GM13976 (cell line): ENCODE data around the gene PHF11.

ENCODE experiments used
- DNase-seq: peaks from one replicate; pipeline ENCODE4 v3.0.0; 2012; ENCODE audit warnings: low spot score
- in situ Hi-C: fragments of 300-500 bp; cut with MboI; formaldehyde crosslinking; loops from one replicate; pipeline ENCODE4 v1.12.0; 2022; ENCODE audit warnings: low sequenced_read_pairs, mixed read lengths, inconsistent platforms; ENCODE audit not compliant: unreplicated experiment
- TF ChIP-seq, protein P1 (sequence below): IDR thresholded peaks from 2 replicates; pipeline ENCODE4 v1.5.1; 2012; ENCODE audit warnings: borderline replicate concordance, mild to moderate bottlenecking; ENCODE audit not compliant: insufficient read depth; ENCODE audit errors: extremely low read depth, missing control alignments, control extremely low read depth

PHF11 gene

GRCh38 chr13:49464621-49465325 is 31.0 kb upstream of the PHF11 start:
- DNase-seq = no peak
- TF ChIP-seq, protein P1, sequence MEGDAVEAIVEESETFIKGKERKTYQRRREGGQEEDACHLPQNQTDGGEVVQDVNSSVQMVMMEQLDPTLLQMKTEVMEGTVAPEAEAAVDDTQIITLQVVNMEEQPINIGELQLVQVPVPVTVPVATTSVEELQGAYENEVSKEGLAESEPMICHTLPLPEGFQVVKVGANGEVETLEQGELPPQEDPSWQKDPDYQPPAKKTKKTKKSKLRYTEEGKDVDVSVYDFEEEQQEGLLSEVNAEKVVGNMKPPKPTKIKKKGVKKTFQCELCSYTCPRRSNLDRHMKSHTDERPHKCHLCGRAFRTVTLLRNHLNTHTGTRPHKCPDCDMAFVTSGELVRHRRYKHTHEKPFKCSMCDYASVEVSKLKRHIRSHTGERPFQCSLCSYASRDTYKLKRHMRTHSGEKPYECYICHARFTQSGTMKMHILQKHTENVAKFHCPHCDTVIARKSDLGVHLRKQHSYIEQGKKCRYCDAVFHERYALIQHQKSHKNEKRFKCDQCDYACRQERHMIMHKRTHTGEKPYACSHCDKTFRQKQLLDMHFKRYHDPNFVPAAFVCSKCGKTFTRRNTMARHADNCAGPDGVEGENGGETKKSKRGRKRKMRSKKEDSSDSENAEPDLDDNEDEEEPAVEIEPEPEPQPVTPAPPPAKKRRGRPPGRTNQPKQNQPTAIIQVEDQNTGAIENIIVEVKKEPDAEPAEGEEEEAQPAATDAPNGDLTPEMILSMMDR = no peak
- in situ Hi-C loops = no loop called here

DNA sequence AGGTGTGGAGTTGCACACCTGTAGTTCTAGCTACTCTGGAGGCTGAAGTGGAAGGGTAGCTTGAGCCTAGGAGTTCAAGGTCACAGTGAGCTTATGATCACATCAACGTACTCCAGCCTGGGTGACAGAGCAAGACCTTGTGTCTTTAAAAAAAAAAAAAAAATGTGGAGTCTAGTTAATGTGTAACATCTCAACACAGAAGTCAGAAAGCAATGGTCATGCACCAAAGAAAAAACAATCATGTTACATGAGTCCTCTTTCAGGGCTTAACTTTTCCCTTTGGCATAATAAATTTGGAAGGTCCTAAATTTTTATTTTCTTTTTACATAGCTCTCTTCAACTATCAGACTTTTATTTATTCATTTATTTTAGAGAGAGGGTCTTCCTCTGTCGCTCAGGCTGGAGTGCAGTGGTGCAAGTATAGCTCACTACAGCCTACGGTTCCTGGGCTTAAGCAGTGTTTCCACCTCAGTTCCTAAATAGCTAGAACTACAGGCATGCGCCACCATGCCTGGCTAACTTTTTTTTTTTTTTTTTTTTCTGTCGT is 29.4 kb upstream of the PHF11 start:
- DNase-seq = no peak
- TF ChIP-seq, protein P1 = no peak
- in situ Hi-C loops = no loop called here

DNA sequence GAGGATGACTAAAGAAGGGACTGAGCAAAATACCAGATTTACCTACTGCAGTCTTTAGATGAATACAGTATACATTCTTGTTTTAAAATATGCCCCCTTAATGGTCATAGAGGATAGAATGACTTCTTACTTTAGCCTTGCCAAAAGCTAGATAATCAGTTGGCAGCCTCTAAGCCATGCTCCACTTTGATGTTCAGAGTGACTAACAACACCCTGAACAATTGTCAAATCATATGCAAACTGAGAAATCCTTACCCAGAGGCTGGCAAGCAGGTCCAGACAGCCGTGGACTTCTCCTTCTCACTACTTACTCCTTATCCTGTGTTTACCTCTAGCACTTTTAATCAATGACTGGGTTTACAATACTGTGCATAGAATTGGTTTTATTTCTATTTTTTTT is 23.6 kb upstream of the PHF11 start:
- DNase-seq = no peak
- TF ChIP-seq, protein P1 = no peak
- in situ Hi-C loops = no loop called here

- DNase-seq = no peak
- in situ Hi-C loops = no loop called here
- TF ChIP-seq, protein P1 = no peak
These were observed 19.2 kb upstream of the PHF11 start for GRCh38 chr13:49476529-49476928.

- TF ChIP-seq, protein P1 = no peak
- no peak for DNase-seq
- in situ Hi-C loops = no loop called here
These were observed 14.0 kb upstream of the PHF11 start for GRCh38 chr13:49481788-49482187.

DNA sequence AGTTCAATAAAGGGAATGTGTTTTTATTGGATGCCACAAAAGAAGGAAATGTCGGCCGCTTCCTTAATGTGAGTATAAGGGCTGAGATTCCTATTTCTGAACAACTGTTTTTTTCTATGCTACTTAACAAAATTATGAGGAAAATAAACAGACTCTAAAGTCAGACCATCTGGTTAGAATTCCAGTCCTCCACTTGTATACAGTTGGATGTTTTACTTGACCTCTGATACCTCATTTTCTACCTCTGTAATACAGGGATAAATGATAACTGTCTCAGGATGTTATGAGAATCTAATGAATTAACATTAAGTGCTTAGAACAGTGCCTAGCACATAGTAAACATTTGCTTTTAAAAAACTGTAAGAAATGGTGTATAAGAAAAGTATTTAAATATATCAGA is 7.2 kb upstream of the PHF11 start:
- DNase-seq = no peak
- TF ChIP-seq, protein P1 = no peak
- in situ Hi-C loops = no loop called here
